ENCODE data around the gene ADAMTS15.

DNA sequence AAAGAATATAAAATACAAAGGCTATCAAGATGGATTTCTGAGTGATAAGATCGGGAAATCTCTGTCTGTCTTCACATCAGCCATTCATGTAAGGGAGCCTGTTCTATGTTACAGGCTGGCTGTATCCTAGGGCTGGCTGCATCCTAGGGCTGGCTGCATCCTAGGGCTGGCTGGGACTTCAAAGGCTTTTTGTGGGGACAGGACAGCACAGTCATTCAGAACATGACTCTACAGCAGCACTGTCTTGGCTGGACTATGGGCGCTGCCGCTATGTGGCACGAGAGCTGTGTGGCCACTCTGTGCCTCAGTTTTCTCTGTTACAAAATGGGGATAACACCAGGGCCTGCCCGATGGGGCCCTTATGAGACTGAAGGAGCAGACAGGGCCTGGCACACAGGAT is 30.2 kb upstream of the ADAMTS15 start:
- TF ChIP-seq POLR2A (IDR thresholded peaks at IDR 0.05), result no peak
- TF ChIP-seq, protein P1, sequence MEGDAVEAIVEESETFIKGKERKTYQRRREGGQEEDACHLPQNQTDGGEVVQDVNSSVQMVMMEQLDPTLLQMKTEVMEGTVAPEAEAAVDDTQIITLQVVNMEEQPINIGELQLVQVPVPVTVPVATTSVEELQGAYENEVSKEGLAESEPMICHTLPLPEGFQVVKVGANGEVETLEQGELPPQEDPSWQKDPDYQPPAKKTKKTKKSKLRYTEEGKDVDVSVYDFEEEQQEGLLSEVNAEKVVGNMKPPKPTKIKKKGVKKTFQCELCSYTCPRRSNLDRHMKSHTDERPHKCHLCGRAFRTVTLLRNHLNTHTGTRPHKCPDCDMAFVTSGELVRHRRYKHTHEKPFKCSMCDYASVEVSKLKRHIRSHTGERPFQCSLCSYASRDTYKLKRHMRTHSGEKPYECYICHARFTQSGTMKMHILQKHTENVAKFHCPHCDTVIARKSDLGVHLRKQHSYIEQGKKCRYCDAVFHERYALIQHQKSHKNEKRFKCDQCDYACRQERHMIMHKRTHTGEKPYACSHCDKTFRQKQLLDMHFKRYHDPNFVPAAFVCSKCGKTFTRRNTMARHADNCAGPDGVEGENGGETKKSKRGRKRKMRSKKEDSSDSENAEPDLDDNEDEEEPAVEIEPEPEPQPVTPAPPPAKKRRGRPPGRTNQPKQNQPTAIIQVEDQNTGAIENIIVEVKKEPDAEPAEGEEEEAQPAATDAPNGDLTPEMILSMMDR (IDR thresholded peaks at IDR 0.05), result no peak

Measured in breast epithelium (tissue), 3 donors.